ENCODE measurements around the gene FAM114A1.
"Not testable (repeated sequence)": the region's sequence is repeated elsewhere in the genome, so short reads cannot be mapped to it uniquely, and the experiment has no call there.

The FAM114A1 gene

GRCh38 chr4:38941906-38942305, 74.3 kb downstream of the FAM114A1 start:
- not testable (repeated sequence) for DNase-seq

DNA sequence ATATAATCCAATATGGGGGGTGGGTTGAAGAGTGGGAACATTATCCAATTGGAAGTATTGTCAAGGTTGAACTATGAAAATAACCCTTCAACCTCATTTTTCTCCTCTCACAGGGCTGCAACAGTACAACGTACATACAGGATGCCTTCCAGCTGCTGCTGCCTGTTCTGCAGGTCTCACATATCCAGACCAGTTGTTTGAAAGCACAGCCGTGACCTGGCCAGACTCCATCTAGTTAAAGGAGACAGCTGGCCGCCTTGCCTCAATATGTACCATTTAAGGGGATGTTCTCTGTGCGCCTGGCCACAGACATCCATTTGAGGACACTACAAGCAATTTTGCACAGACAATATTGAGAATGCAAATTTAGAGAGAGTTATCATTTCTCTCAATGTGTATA, 75.7 kb downstream of the FAM114A1 start:
- DNase-seq: no peak

DNA sequence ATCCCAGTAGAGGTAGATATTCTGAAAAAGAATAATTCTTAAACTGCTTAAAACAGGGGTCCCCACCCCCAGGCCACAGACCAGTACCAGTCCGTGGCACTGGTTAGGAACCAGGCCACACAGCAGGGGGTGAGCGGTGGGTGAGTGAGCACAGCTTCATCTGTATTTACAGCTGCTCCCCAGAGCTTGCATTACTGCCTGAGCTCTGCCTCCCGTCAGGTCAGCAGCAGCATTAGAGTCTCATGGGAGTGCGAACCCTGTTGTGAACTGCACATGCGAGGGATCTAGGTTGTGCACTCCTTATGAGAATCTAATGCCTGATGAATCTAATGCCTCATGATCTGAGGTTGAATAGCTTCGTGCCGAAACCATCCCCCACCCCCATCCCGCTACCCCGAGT, 76.8 kb downstream of the FAM114A1 start:
- DNase-seq: no peak

DNA sequence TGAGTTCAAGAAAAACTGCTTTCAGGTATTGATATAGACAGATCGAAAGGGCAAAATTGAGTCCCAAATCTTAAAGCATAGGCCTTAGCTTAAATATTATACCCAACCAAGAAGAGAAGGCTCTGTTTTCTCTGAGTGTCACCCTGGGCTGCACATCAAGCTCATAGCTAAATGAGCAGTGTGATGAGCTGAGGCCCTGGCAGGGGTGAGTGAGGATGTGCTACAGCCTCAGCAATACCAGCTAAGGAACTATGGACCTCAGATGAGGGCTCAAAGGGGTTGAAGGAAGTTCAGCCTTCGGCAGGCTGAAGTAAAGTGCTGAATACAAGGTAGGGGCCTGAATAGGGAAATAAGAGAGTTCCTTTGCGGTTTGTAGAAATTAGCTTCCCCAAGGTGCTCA, 79.3 kb downstream of the FAM114A1 start:
- no peak for DNase-seq

DNA sequence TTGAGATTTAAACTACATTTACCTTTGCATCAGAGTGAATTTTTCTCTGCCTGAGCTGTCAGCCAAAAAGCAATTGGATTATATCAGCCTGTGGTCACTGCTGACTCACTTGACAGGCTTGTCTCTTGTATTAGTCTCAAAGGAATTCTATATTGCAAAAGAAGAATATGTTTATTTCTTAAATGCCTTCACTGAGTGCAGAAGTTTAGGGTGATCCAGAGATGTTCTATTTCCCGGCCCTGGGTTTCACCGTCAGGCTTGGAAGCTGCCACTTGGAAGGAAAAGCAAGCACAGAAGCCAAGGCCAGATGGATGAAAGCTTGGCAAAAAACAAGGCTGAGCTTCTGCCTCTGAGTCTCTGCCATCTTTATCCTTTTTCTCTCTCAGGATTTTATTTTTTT, 80.9 kb downstream of the FAM114A1 start:
- no peak for DNase-seq

- peak; percentile 36 to 67 for DNase-seq
These were observed 81.9 kb downstream of the FAM114A1 start for GRCh38 chr4:38949411-38950051.

- DNase-seq: no peak
These were observed 82.6 kb downstream of the FAM114A1 start for GRCh38 chr4:38950159-38950558.

DNA sequence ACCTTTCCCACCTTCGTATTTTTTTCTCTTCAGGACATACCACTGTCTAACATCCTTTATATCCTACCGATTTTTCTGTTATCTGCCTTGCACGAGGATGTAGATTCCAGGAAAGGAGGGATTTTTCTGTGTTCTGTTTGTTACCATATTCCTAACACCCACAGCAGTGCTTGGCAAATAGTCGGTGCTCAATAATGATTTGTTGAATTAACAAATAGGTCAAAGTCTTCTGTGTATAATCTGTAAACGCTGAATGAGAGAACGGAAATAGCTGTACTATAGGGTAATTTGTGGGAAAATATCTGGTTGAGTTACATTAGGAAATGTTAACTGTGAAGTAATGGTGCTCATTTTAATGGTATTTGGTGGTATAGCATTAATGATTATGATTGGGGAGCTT, 83.1 kb downstream of the FAM114A1 start:
- DNase-seq: no peak

- no peak for DNase-seq
These were observed 84.0 kb downstream of the FAM114A1 start for GRCh38 chr4:38951598-38951997.

DNA sequence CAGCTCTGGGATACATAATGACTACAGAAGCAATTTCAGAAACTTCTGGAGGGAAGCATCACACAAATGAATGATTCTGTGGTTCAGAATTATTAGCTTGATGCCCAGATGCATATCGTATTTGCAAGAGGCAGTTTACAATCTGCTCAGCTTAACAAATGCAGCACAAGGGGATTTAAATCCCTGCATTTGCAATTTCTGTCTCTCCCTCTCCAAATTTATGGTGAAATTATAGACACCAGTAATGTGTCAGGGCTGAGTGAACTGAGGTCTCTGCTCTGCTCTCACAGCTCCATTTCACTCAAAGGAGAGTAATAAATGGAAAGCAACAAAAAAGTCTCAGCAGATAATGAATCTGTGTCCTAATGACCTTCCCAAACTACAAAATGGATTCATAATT, 84.4 kb downstream of the FAM114A1 start:
- DNase-seq: no peak

DNA sequence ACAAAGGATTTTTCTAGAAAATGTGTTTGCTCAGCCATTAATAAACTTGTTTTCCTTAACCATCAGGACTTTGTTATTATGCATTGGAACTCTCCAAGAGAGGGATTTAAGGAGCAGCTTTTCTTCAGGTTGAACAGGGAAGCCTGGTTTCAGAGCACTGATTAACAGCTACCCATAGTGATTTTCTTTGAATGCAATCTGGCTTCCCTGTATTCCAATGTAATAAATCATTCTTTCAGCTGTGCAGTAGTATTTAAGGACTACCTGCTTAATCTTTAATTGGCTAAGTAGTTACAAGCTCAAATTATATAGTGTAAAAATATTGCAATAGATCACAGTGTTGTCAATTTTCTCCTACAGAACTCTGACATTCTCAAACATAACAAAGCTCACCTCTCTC, 87.1 kb downstream of the FAM114A1 start:
- DNase-seq: no peak

DNA sequence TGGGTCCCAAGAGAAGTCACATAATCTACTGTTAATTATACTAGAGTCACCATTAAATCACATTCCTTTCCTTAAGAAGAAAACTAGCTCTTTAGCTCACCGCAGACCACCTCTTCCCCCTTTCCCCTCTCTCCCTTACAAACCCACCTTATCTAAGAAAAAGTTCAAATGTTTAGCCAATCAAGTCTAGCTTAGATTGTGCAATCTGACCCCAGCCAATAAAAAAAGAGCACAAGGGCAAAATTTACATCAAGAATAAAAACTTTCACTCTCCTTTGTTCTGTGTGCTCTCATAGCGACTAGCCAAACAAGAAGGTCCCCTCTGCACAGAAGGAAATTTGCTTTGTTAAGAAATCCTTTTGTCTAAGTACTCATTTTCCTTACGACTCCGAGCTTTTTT, 88.4 kb downstream of the FAM114A1 start:
- DNase-seq: no peak

DNA sequence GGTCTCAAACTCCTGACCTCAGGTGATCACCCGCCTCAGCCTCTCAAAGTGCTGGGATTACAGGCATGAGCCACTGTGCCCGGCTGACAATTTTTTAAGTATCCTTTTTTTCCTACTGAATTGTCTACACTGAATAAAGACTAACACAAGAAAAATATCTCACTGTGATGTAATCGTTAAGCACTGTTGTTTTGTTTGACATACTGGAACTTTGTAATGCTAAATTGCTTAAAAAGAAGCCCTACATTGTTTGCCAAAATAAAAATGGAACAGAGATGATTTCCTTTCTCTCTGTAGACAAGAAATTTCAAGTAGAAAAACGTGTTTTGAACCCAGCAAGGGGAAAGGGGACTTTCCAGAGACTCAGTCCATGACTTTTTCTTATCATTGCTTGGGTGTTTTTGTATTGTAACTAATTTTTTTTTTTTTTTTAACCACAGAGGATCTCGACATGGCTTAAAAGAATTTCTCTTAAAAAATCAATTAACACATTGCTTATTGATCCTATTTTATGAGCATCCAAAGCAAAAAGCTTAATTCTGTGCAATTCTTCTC, 89.7 kb downstream of the FAM114A1 start:
- no peak for DNase-seq

DNA sequence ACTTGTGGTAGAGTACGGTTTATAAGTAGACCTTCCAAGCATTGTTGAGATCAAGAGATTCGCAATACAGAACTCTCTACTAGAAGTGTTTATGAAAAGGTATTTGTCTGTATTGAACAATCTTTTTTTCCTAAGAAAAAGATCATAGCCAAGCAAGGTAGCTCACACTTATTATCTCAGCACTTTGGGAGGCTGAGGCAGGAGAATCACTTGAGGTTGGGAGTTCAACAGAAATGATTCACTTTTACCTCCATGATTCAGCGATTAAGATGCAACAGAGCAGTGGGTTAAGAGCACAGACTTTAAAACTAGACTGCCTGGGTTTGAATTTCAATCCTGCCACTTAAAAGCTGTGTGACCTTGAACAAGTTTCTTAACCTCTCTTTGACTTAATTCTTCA, 90.3 kb downstream of the FAM114A1 start:
- DNase-seq: no peak

GRCh38 chr4:38958453-38959190, 91.0 kb downstream of the FAM114A1 start:
- no peak for DNase-seq

- DNase-seq: not testable (repeated sequence)
These were observed 91.6 kb downstream of the FAM114A1 start for GRCh38 chr4:38959248-38959647.

- no peak for DNase-seq
These were observed 97.6 kb downstream of the FAM114A1 start for GRCh38 chr4:38964942-38965775.

- no peak for DNase-seq
These were observed 98.3 kb downstream of the FAM114A1 start for GRCh38 chr4:38965866-38966265.

GRCh38 chr4:38967260-38968095, 99.9 kb downstream of the FAM114A1 start:
- DNase-seq: no peak

DNA sequence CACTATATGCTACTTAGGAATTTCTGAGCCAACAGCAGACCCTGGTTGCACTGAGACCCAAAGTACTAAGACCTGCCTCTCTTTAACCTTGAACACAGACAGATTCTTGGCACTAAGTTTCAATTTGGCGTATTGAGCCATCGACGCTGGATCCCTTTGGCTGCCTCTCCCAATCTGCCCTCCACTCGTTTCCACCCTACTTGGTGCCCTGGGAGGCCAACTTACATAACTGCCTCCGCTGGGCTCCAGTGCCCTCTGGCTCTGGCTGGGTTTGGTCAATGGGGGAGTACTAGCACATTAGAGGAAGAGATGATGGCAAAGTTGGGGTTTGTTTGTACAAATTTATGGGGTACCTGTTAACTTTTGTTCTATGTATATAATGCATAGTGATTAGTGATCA, 101.1 kb downstream of the FAM114A1 start:
- no peak for DNase-seq

GRCh38 chr4:38976308-38976707, 108.7 kb downstream of the FAM114A1 start:
- no peak for DNase-seq

- no peak for DNase-seq
These were observed 111.5 kb downstream of the FAM114A1 start for GRCh38 chr4:38979081-38979480.

Data from CD4-positive, alpha-beta T cell treated with Interferon alpha-2 for 1 hour (primary cell).